ENCODE results near the gene PLEKHA8.

GRCh38 chr7:30178748-30179436, 150.7 kb downstream of the PLEKHA8 start:
- TF ChIP-seq, protein P1, sequence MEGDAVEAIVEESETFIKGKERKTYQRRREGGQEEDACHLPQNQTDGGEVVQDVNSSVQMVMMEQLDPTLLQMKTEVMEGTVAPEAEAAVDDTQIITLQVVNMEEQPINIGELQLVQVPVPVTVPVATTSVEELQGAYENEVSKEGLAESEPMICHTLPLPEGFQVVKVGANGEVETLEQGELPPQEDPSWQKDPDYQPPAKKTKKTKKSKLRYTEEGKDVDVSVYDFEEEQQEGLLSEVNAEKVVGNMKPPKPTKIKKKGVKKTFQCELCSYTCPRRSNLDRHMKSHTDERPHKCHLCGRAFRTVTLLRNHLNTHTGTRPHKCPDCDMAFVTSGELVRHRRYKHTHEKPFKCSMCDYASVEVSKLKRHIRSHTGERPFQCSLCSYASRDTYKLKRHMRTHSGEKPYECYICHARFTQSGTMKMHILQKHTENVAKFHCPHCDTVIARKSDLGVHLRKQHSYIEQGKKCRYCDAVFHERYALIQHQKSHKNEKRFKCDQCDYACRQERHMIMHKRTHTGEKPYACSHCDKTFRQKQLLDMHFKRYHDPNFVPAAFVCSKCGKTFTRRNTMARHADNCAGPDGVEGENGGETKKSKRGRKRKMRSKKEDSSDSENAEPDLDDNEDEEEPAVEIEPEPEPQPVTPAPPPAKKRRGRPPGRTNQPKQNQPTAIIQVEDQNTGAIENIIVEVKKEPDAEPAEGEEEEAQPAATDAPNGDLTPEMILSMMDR (conservative IDR thresholded peaks at IDR 0.05), result no peak
- TF ChIP-seq EZH2 (IDR thresholded peaks at IDR 0.05; ENCODE audit: low read depth), result no peak

Measured in PC-9 (cell line).